H1 (cell line): ENCODE results near the gene LRP5. TPM values are rescaled to one million over a fixed set of nuclear protein-coding genes. Genes with fewer than 3 reads are reported as not detected.
A peak's percentile ranks its signal among the peaks of the same experiment; 100 is the strongest.

Experiments used
- CTCF ChIA-PET: fragments of 300-600 bp; sonication (Branson Sonifier 250); formaldehyde crosslinking; loops from one replicate; lab custom pipeline; 2021; ENCODE audit not compliant: partially characterized antibody; lab: Charles Lee
- POLR2A ChIA-PET: fragments of 300-600 bp; sonication (Branson Sonifier 250); formaldehyde crosslinking; loops from one replicate; lab custom pipeline; 2021; ENCODE audit warnings: inconsistent platforms; ENCODE audit not compliant: partially characterized antibody; lab: Charles Lee
- DNase-seq, 2 experiments: peaks; one replicate each; pipeline versions ENCODE4 v3.0.0 to v3.0.0-alpha.2; 2010 to 2022; ENCODE audit warnings: low spot score in 2 of 2, low read depth in 1 of 2, mixed read lengths in 1 of 2
- FAIRE-seq: peaks from 2 replicates; lab custom pipeline; 2011; peaks lifted over from hg19 to GRCh38; lab: Jason Lieb, UNC
- H2AFZ ChIP-seq: 2 replicates; pipeline ENCODE4 v1.8.1; 2012; ENCODE audit warnings: low read length, inconsistent platforms
- H2AK5ac ChIP-seq: 2 replicates; pipeline ENCODE4 v1.6.1; 2013; ENCODE audit warnings: low read depth, low read length
- H2BK120ac ChIP-seq: replicated peaks from 2 replicates; pipeline ENCODE3; 2013; ENCODE audit warnings: low read depth, low read length, inconsistent platforms
- H2BK12ac ChIP-seq: 2 replicates; pipeline ENCODE4 v1.6.1; 2013; ENCODE audit warnings: low read depth, low read length
- H2BK15ac ChIP-seq: 2 replicates; pipeline ENCODE4 v1.6.1; 2013; ENCODE audit warnings: low read length
- H2BK20ac ChIP-seq: 2 replicates; pipeline ENCODE4 v1.6.1; 2013; ENCODE audit warnings: low read length
- H2BK5ac ChIP-seq: 2 replicates; pipeline ENCODE4 v1.6.1; 2013; ENCODE audit warnings: low read depth, low read length
- H3K14ac ChIP-seq: 2 replicates; pipeline ENCODE4 v1.6.1; 2013; ENCODE audit warnings: inconsistent platforms; ENCODE audit not compliant: insufficient read length
- H3K18ac ChIP-seq: 2 replicates; pipeline ENCODE4 v1.6.1; 2013; ENCODE audit warnings: low read length; ENCODE audit errors: extremely low read depth
- H3K23ac ChIP-seq: 2 replicates; pipeline ENCODE4 v1.6.1; 2013; ENCODE audit warnings: inconsistent platforms; ENCODE audit not compliant: insufficient read length
- H3K23me2 ChIP-seq: 2 replicates; pipeline ENCODE4 v1.6.1; 2013; ENCODE audit warnings: low read depth, low read length
- H3K27ac ChIP-seq: 2 replicates; pipeline ENCODE4 v1.6.1; 2011; ENCODE audit warnings: low read depth, low read length, inconsistent platforms
- H3K27me3 ChIP-seq, 4 experiments: replicated peaks in 1 of 4; 1 replicate in 1 of 4; 2 replicates in 3 of 4; pipeline versions ENCODE4 v1.6.1 to v1.8.1; 2011 to 2013; ENCODE audit warnings: low read length in 3 of 4, mild to moderate bottlenecking in 3 of 4, inconsistent platforms in 2 of 4, mixed read lengths in 2 of 4, moderate library complexity in 1 of 4; ENCODE audit not compliant: control insufficient read depth in 3 of 4, insufficient read depth in 3 of 4; ENCODE audit errors: extremely low read depth in 1 of 4
- H3K36me3 ChIP-seq, 4 experiments: 2 replicates each; pipeline versions ENCODE4 v1.6.1 to v1.8.1; 2011 to 2013; ENCODE audit warnings: mild to moderate bottlenecking in 4 of 4, low read length in 3 of 4, moderate library complexity in 2 of 4, control low read depth in 1 of 4, inconsistent platforms in 1 of 4; ENCODE audit not compliant: insufficient read depth in 4 of 4, control insufficient read depth in 2 of 4
- H3K4ac ChIP-seq: replicated peaks from 2 replicates; pipeline ENCODE3; 2013; ENCODE audit warnings: low read length, low read depth, mixed read lengths, inconsistent platforms; ENCODE audit not compliant: insufficient read length
- H3K4me1 ChIP-seq, 4 experiments: replicated peaks in 1 of 4; 1 replicate in 1 of 4; 2 replicates in 3 of 4; pipeline versions ENCODE4 v1.6.1 to v1.8.1; 2011 to 2013; ENCODE audit warnings: low read length in 3 of 4, inconsistent platforms in 2 of 4, mixed read lengths in 1 of 4; ENCODE audit not compliant: insufficient read depth in 4 of 4, control insufficient read depth in 3 of 4
- H3K4me2 ChIP-seq, 2 experiments: 2 replicates each; pipeline versions ENCODE4 v1.6.1 to v1.8.1; 2011 to 2013; ENCODE audit warnings: low read depth in 2 of 2, low read length in 2 of 2, control low read depth in 1 of 2, inconsistent platforms in 1 of 2, mild to moderate bottlenecking in 1 of 2; ENCODE audit not compliant: insufficient read depth in 1 of 2
- H3K4me3 ChIP-seq, 4 experiments: fragments of 200-600, 300-600 bp in 1 of 4; sonication (generic), shearing (Covaris generic), sonication (Bioruptor Twin) in 1 of 4; 2 replicates each; pipeline versions ENCODE4 v1.5.1 to v1.8.1; 2011 to 2016; ENCODE audit warnings: low read length in 4 of 4, low read depth in 3 of 4, control low read depth in 2 of 4, inconsistent platforms in 2 of 4, mild to moderate bottlenecking in 2 of 4, mixed read lengths in 1 of 4, moderate library complexity in 1 of 4; ENCODE audit not compliant: insufficient read depth in 2 of 4; ENCODE audit errors: extremely low read depth in 1 of 4
- H3K56ac ChIP-seq: replicated peaks from 2 replicates; pipeline ENCODE3; 2013; ENCODE audit warnings: low read depth, mild to moderate bottlenecking, mixed read lengths, low read length, inconsistent platforms; ENCODE audit not compliant: insufficient read length
- H3K79me1 ChIP-seq: 2 replicates; pipeline ENCODE4 v1.6.1; 2013; ENCODE audit warnings: low read depth, low read length, control low read depth
- H3K79me2 ChIP-seq, 2 experiments: 2 replicates each; pipeline versions ENCODE4 v1.6.1 to v1.8.1; 2012 to 2013; ENCODE audit warnings: low read length in 2 of 2, mild to moderate bottlenecking in 2 of 2, inconsistent platforms in 1 of 2; ENCODE audit not compliant: insufficient read depth in 2 of 2, control insufficient read depth in 1 of 2
- H3K9ac ChIP-seq, 4 experiments: replicated peaks in 1 of 4; 1 replicate in 1 of 4; 2 replicates in 3 of 4; pipeline versions ENCODE4 v1.6.1 to v1.8.1; 2011 to 2013; ENCODE audit warnings: low read depth in 3 of 4, low read length in 3 of 4, control low read depth in 2 of 4, mild to moderate bottlenecking in 2 of 4, moderate library complexity in 2 of 4, inconsistent platforms in 1 of 4; ENCODE audit errors: extremely low read depth in 1 of 4
- H3K9me3 ChIP-seq, 2 experiments: 2 replicates each; pipeline versions ENCODE4 v1.6.1 to v1.8.1; 2012 to 2013; ENCODE audit warnings: mild to moderate bottlenecking in 2 of 2, moderate library complexity in 2 of 2, control low read depth in 1 of 2, inconsistent platforms in 1 of 2, low read depth in 1 of 2, low read length in 1 of 2, mixed read lengths in 1 of 2; ENCODE audit not compliant: insufficient read depth in 2 of 2
- H4K20me1 ChIP-seq, 2 experiments: replicated peaks in 1 of 2; 2 replicates each; pipeline versions ENCODE3 to v1.8.1; 2011 to 2013; ENCODE audit warnings: inconsistent platforms in 2 of 2, low read length in 2 of 2, mild to moderate bottlenecking in 1 of 2; ENCODE audit not compliant: insufficient read depth in 2 of 2, control insufficient read depth in 1 of 2
- H4K5ac ChIP-seq: 2 replicates; pipeline ENCODE4 v1.6.1; 2013; ENCODE audit warnings: low read length, low read depth, mixed read lengths, inconsistent platforms; ENCODE audit not compliant: insufficient read length
- H4K8ac ChIP-seq: 2 replicates; pipeline ENCODE4 v1.8.0; 2013; ENCODE audit warnings: mild to moderate bottlenecking, moderate library complexity, low read length, inconsistent platforms; ENCODE audit not compliant: insufficient read depth; ENCODE audit errors: extremely low read depth
- H4K91ac ChIP-seq: replicated peaks from 2 replicates; pipeline ENCODE3; 2013; ENCODE audit warnings: low read length, mixed read lengths, inconsistent platforms; ENCODE audit not compliant: insufficient read length
- CEBPB ChIP-seq: IDR thresholded peaks from 2 replicates; pipeline ENCODE4 v1.6.1; 2012; ENCODE audit warnings: low read depth, low read length
- CREB1 ChIP-seq: IDR thresholded peaks from 2 replicates; pipeline ENCODE4 v1.6.1; 2012; ENCODE audit warnings: inconsistent platforms
- HDAC2 ChIP-seq, 2 experiments: fragments of 300-600 bp in 1 of 2; sonication (generic) in 1 of 2; IDR thresholded peaks; 2 replicates each; pipeline ENCODE4 v1.6.1; 2011 to 2012; ENCODE audit warnings: low read depth in 2 of 2, low read length in 2 of 2, mild to moderate bottlenecking in 2 of 2, moderate library complexity in 2 of 2, borderline replicate concordance in 1 of 2, inconsistent platforms in 1 of 2
- MAFK ChIP-seq: IDR thresholded peaks from 2 replicates; pipeline ENCODE4 v1.6.1; 2012; ENCODE audit warnings: low read depth, mild to moderate bottlenecking, improper control_type of control experiment, low read length
- PHF8 ChIP-seq: fragments of 200-600 bp; sonication (generic); conservative IDR thresholded peaks from 2 replicates; pipeline ENCODE4 v1.7.1; 2012; ENCODE audit warnings: low read depth, mild to moderate bottlenecking, inconsistent platforms, low read length, moderate library complexity
- POLR2AphosphoS5 ChIP-seq: IDR thresholded peaks from 2 replicates; pipeline ENCODE4 v1.6.1; 2011; ENCODE audit warnings: low read depth, low read length
- TCF12 ChIP-seq: IDR thresholded peaks from 2 replicates; pipeline ENCODE4 v1.6.1; 2011; ENCODE audit warnings: low read depth, mild to moderate bottlenecking, low read length
- TEAD4 ChIP-seq: IDR thresholded peaks from 2 replicates; pipeline ENCODE4 v1.6.1; 2012; ENCODE audit warnings: low read depth, low read length, inconsistent platforms, mixed read lengths
- YY1 ChIP-seq: IDR thresholded peaks from 2 replicates; pipeline ENCODE4 v1.6.1; 2011; ENCODE audit warnings: low read depth, mild to moderate bottlenecking, low read length
- ZNF274 ChIP-seq: IDR thresholded peaks from 2 replicates; pipeline ENCODE4 v1.7.0; 2012; ENCODE audit warnings: low read length, borderline replicate concordance; ENCODE audit errors: extremely low read depth
- WGBS, 2 experiments: shearing (Covaris generic) in 1 of 2; methylation state at CpG; one replicate each; pipeline versions ENCODE4 v1.1.6 to v1.1.7; 2013 to 2015; ENCODE audit warnings: low lambda C conversion rate in 2 of 2, mixed read lengths in 2 of 2, inconsistent platforms in 1 of 2, low coverage in 1 of 2, missing lambda C conversion rate in 1 of 2; ENCODE audit not compliant: insufficient replicate concordance in 2 of 2, insufficient coverage in 1 of 2, insufficient read length in 1 of 2; ENCODE audit errors: extremely low coverage in 1 of 2, missing lambda C conversion rate in 1 of 2; 5-methylcytosine and 5-hydroxymethylcytosine counted together
- polyA plus RNA-seq, 7 experiments: library from polyadenylated mRNA; depleted of rRNA in 3 of 7; stranded (reverse) in 5 of 7; unstranded in 2 of 7; fragments of >200 nt in 5 of 7; fragments of 200-250 nt in 2 of 7; gene quantifications; 1 replicate in 5 of 7; 2 replicates in 1 of 7; 4 replicates in 1 of 7; pipeline versions ENCODE4 v1.2.1 to v1.2.3, GENCODE V29; 2011 to 2013; ENCODE audit warnings: missing spikeins in 2 of 7, mixed read lengths in 2 of 7
- total RNA-seq: library from RNA; stranded (reverse); fragmentation: NEBNext Ultra II Directional; extraction: Animal tissue kit (Norgen Biotek cat#: 25700); gene quantifications from 2 replicates; pipeline ENCODE4 v1.2.1, GENCODE V29; 2021
- TF ChIP-seq, protein P1 (sequence below): IDR thresholded peaks from 2 replicates; pipeline ENCODE4 v1.6.1; 2012; ENCODE audit warnings: inconsistent platforms
- TF ChIP-seq, protein P2 (sequence below): IDR thresholded peaks from 2 replicates; pipeline ENCODE4 v1.6.1; 2011; ENCODE audit warnings: low read length, improper control_type of control experiment

LRP5 gene
- total and polyA plus RNA-seq, 2 of the 8 experiments (the other 6 are each of a cell fraction or from before 2014, with no cell fraction given), result 19.0 to 38.9 TPM

DNA sequence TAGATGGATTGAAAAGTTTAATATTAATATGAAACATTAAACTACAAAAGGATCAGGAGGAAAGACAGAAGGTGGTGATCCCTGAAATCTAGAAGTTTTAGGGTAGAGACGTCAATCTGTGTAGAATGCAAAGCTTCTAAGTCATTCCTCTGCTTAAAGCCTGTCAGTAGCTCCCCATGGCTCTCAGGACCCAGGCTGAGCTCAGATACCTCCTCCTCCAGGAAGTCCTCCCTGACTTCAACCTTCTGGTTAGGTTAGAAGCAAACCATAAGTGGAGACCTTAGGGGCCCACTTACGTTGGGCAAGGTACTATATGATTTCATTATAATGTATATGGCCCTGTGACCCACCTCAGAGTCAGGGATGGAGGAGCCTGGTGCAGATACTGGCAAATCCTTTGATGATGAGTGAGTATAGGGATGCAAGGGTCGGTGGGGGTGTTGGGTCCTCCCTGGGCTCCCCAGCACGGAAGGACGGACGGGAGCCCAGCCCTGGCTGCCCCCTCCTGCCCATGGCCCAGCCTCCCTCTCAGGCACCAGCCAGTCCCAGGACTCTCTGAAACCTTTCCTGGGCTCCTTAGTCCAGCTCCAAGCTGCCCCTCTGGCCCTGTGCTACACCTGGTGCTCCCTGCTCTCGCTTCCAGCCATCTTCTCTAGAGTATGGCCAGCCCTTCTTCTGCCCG lies 145.0 kb downstream of the LRP5 start:
- Histone ChIP-seq H3K23ac (no peak overlapping the region), H3K14ac (no peak overlapping the region), H3K4ac (no peak overlapping the region), H2BK5ac (0 out of 2 replicates have a peak overlapping the region, but pooled peaks have one; percentile 37), H3K27ac (no peak overlapping the region), H3K79me2 (peaks cover 15% of the 10 kb centered on the region in 2 experiments), H4K91ac (no peak overlapping the region), H2AK5ac (no peak overlapping the region), H3K56ac (no peak overlapping the region), H3K4me3 (no peak overlapping the region), H3K9me3 (no peaks in the 10 kb centered on the region), H4K20me1 (peaks cover 9% of the 10 kb centered on the region in 2 experiments), H2BK12ac (no peak overlapping the region), H3K23me2 (peaks cover 8% of the 10 kb centered on the region), H3K79me1 (peaks cover under 1% of the 10 kb centered on the region; the same call in 1 of the 2 replicates), H2AFZ (no peak overlapping the region), H3K27me3 (no peaks in the 10 kb centered on the region), H3K18ac (no peak overlapping the region), H4K8ac (no peak overlapping the region), H3K4me2 (no peak overlapping the region), H3K9ac (no peak overlapping the region), H4K5ac (no peak overlapping the region), H3K4me1 (peaks cover 2 to 9% (median 6%) of the 10 kb centered on the region in 4 experiments; a peak in 6 of 7 replicates), H2BK120ac (no peak overlapping the region), H2BK20ac (no peak overlapping the region), H2BK15ac (no peak overlapping the region), H3K36me3 (no peaks in the 10 kb centered on the region; a peak in 1 of 8 replicates)
- ChIA-PET CTCF (interaction anchor here (0.9 to 1.4 kb wide), 4 partner anchors 9 to 198 kb away, joined by 3 to 5 read pairs (median 4); no protein-coding TSS in a partner anchor), POLR2A (no interaction called here)
- 80% methylated on average over 8 of the region's 8 CpGs; no CpG with 5 or more reads in 1 of the 2 experiments for WGBS, 2 experiments
- DNase-seq (no peak), FAIRE-seq (no peak)
- no peak for TF ChIP-seq CREB1
- TF ChIP-seq TCF12, result no peak
- TF ChIP-seq TEAD4, result no peak
- no peak for TF ChIP-seq PHF8
- no peak for TF ChIP-seq CEBPB
- TF ChIP-seq, protein P1, sequence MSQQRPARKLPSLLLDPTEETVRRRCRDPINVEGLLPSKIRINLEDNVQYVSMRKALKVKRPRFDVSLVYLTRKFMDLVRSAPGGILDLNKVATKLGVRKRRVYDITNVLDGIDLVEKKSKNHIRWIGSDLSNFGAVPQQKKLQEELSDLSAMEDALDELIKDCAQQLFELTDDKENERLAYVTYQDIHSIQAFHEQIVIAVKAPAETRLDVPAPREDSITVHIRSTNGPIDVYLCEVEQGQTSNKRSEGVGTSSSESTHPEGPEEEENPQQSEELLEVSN, result no peak
- TF ChIP-seq, protein P2, sequence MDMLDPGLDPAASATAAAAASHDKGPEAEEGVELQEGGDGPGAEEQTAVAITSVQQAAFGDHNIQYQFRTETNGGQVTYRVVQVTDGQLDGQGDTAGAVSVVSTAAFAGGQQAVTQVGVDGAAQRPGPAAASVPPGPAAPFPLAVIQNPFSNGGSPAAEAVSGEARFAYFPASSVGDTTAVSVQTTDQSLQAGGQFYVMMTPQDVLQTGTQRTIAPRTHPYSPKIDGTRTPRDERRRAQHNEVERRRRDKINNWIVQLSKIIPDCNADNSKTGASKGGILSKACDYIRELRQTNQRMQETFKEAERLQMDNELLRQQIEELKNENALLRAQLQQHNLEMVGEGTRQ, result no peak
- no peak for TF ChIP-seq MAFK
- no peak for TF ChIP-seq YY1
- no peak for TF ChIP-seq POLR2AphosphoS5
- TF ChIP-seq ZNF274, result no peak
- no peak for TF ChIP-seq HDAC2 (IDR thresholded peaks at IDR 0.05; ENCODE audit: borderline replicate concordance in 1 of 2, low read depth in 2 of 2, low read length in 2 of 2)
